ENCODE data around the gene TNFAIP2.

GRCh38 chr14:103139132-103140025, 16.1 kb downstream of the TNFAIP2 start:
- TF ChIP-seq CTCF (IDR thresholded peaks at IDR 0.05) (no peak), POLR2A (IDR thresholded peaks at IDR 0.05) (no peak), EP300 (IDR thresholded peaks at IDR 0.05) (no peak)
